Activated naive CD8-positive, alpha-beta T cell (primary cell): Measurements from ENCODE around the gene NDUFAF8.

Experiments used
- H3K27ac Mint-ChIP-seq: one replicate; pipeline ENCODE4 v1.8.0; 2021; ENCODE audit warnings: mixed read lengths
- H3K27me3 Mint-ChIP-seq: one replicate; pipeline ENCODE4 v1.8.0; 2021; ENCODE audit warnings: mixed read lengths
- H3K36me3 Mint-ChIP-seq: one replicate; pipeline ENCODE4 v1.8.0; 2021; ENCODE audit warnings: mixed read lengths
- H3K4me1 Mint-ChIP-seq: one replicate; pipeline ENCODE4 v1.8.0; 2021; ENCODE audit warnings: low read depth, mixed read lengths
- H3K4me3 Mint-ChIP-seq: one replicate; pipeline ENCODE4 v1.8.0; 2021; ENCODE audit warnings: mild to moderate bottlenecking, mixed read lengths
- H3K9me3 Mint-ChIP-seq: one replicate; pipeline ENCODE4 v1.8.0; 2021; ENCODE audit warnings: low read depth, mixed read lengths

Gene NDUFAF8

DNA sequence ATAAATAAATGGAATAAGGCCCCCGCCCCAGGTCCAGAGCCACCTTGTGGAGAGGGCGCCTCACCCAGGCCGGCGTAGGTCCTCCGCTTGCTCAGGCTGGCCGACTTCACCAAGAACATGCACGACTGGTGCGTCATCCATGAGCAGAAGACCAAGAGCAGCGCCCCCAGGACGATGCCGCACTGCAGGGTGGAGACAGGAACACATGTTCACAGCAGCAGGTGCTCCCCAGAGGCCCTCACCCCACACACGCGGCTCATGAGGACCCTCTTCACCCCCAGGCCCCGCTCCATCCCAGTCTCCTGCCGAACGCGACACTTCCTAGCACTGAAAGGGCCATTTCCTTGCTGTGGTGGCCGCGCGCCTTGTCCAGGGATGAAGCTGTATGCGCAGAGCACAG lies 50.5 kb downstream of the NDUFAF8 start:
- H3K4me1 Mint-ChIP-seq = peaks cover 38% of the 10 kb centered on the region
- no peaks in the 10 kb centered on the region for H3K9me3 Mint-ChIP-seq
- no peaks in the 10 kb centered on the region for H3K27me3 Mint-ChIP-seq
- H3K36me3 Mint-ChIP-seq = no peaks in the 10 kb centered on the region
- no peak overlapping the region for H3K4me3 Mint-ChIP-seq
- H3K27ac Mint-ChIP-seq = no peak overlapping the region

DNA sequence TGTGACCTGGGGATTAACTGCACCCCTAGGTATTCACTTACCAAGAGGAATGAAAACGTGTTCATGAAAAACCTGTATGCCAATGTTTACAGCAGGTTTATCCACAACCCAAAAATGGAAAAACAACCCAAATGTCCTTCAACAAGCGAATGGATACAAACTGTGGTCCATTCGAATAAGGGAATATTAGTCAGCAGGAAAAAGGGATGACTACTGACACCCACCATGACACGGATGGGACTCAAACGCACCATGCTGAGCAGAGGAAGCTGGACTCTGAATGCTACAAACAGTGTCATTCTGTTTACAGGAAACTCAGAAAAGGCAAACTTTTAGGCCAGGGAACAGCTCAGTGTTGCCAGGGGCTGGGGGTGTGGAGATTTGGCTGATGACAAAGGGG lies 51.1 kb downstream of the NDUFAF8 start:
- no peaks in the 10 kb centered on the region for H3K27me3 Mint-ChIP-seq
- H3K4me1 Mint-ChIP-seq = peaks cover 33% of the 10 kb centered on the region
- H3K36me3 Mint-ChIP-seq = no peaks in the 10 kb centered on the region
- no peak overlapping the region for H3K27ac Mint-ChIP-seq
- H3K9me3 Mint-ChIP-seq = no peaks in the 10 kb centered on the region
- H3K4me3 Mint-ChIP-seq = no peak overlapping the region
